Left lung (tissue), 10 donors: Measurements from ENCODE around the gene PHF20. TPM values are rescaled to one million over a fixed set of nuclear protein-coding genes. Genes with fewer than 3 reads are reported as not detected.
"Not testable (repeated sequence)": the region's sequence is repeated elsewhere in the genome, so short reads cannot be mapped to it uniquely, and the experiment has no call there.

Source experiments
- ATAC-seq: fragments of 200-7000 bp; cut with Tn5 transposase; one replicate; pipeline ENCODE4 v1.9.1; 2020; ENCODE audit warnings: moderate library complexity
- DNase-seq, 4 donors: peaks; one replicate each; pipeline ENCODE4 v3.0.0-alpha.2; 2013 to 2020
- H3K27ac ChIP-seq, 2 donors: fragments of 200-600 bp; sonication (generic) in 1 of 2; one replicate each; pipeline versions ENCODE4 v1.5.0 to v1.8.0; 2020 to 2021
- H3K27me3 ChIP-seq, 2 donors: fragments of 200-600 bp; sonication (generic) in 1 of 2; one replicate each; pipeline versions ENCODE4 v1.5.0 to v1.8.0; 2020 to 2021
- H3K36me3 ChIP-seq, 2 donors: fragments of 200-600 bp; sonication (generic) in 1 of 2; one replicate each; pipeline versions ENCODE4 v1.5.0 to v1.8.0; 2020 to 2021
- H3K4me1 ChIP-seq, 2 donors: fragments of 200-600 bp; one replicate each; pipeline ENCODE4 v1.8.0; 2021
- H3K4me3 ChIP-seq, 2 donors: fragments of 200-600 bp; sonication (generic) in 1 of 2; one replicate each; pipeline versions ENCODE4 v1.5.0 to v1.8.0; 2020 to 2021; ENCODE audit warnings: mild to moderate bottlenecking in 1 of 2
- H3K9me3 ChIP-seq, 2 donors: fragments of 200-600 bp; sonication (generic) in 1 of 2; one replicate each; pipeline versions ENCODE4 v1.5.0 to v1.8.0; 2020 to 2021
- CTCF ChIP-seq, 2 donors: fragments of 200-600 bp; sonication (generic) in 1 of 2; IDR thresholded peaks; one replicate each; pipeline versions ENCODE4 v1.5.0 to v1.8.0; 2021; ENCODE audit warnings: antibody characterized with exemption in 2 of 2
- intact Hi-C, 2 donors: fragments of 100-400 bp; cut with DNase I; formaldehyde crosslinking; loops; one replicate each; pipeline versions ENCODE4 v1.11.2 to v1.14.2; 2022
- polyA plus RNA-seq, 6 donors: library from polyadenylated mRNA; unstranded; fragments of 120-200 nt; gene quantifications; one replicate each; pipeline ENCODE4 v1.2.1, GENCODE V29; 2013; ENCODE audit not compliant: insufficient read length in 6 of 6
- total RNA-seq, 2 donors: library from RNA; stranded (reverse); fragmentation: NEBNext Ultra II Directional; extraction: Animal tissue kit (Norgen Biotek cat#: 25700); gene quantifications; one replicate each; pipeline ENCODE4 v1.2.1, GENCODE V29; 2021
- donor health status: DM: no; HTN: yes; CAD: no.
- donor health status: DM: no; HTN: no; CAD: no.

PHF20 gene
- total and polyA plus RNA-seq, 8 donors: 31.1 to 43.4 (median 39.6) TPM

GRCh38 chr20:35947489-35947888, 175.7 kb downstream of the PHF20 start:
- peak in 1 of 4 donors; percentile 5 for DNase-seq
- intact Hi-C loops: no loop called here
- Histone ChIP-seq H3K9me3 (no peaks in the 10 kb centered on the region), H3K4me1 (peaks cover 3 to 9% of the 10 kb centered on the region in 2 donors), H3K27me3 (no peaks in the 10 kb centered on the region), H3K4me3 (no peak overlapping the region), H3K36me3 (peaks cover 0 to 62% of the 10 kb centered on the region in 2 donors), H3K27ac (no peak overlapping the region)
- no peak for ATAC-seq
- no peak for TF ChIP-seq CTCF (IDR thresholded peaks at IDR 0.05)

GRCh38 chr20:35947907-35948306, 176.1 kb downstream of the PHF20 start:
- no peak overlapping the region for H3K27ac ChIP-seq
- H3K27me3 ChIP-seq: no peaks in the 10 kb centered on the region
- ATAC-seq (no peak), DNase-seq (no peak)
- H3K36me3 ChIP-seq: peaks cover 0 to 57% of the 10 kb centered on the region in 2 donors
- intact Hi-C loops: no loop called here
- TF ChIP-seq CTCF (IDR thresholded peaks at IDR 0.05): no peak
- H3K4me3 ChIP-seq: no peak overlapping the region
- H3K9me3 ChIP-seq: no peaks in the 10 kb centered on the region
- peaks cover 7 to 13% of the 10 kb centered on the region in 2 donors for H3K4me1 ChIP-seq

GRCh38 chr20:35950093-35950492, 178.3 kb downstream of the PHF20 start:
- intact Hi-C loops: no loop called here
- Histone ChIP-seq H3K36me3 (peaks cover 0 to 36% of the 10 kb centered on the region in 2 donors), H3K9me3 (no peaks in the 10 kb centered on the region), H3K27ac (no peak overlapping the region), H3K4me3 (no peak overlapping the region), H3K27me3 (no peaks in the 10 kb centered on the region), H3K4me1 (peaks cover 12 to 20% of the 10 kb centered on the region in 2 donors)
- TF ChIP-seq CTCF (IDR thresholded peaks at IDR 0.05): no peak
- DNase-seq (no peak), ATAC-seq (no peak)

GRCh38 chr20:35952080-35952479, 180.3 kb downstream of the PHF20 start:
- Histone ChIP-seq H3K27ac (peak overlapping the region in 1 of 2 donors; percentile 99), H3K4me1 (peaks cover 12 to 25% of the 10 kb centered on the region in 2 donors), H3K4me3 (peak overlapping the region in 1 of 2 donors; percentile 85), H3K36me3 (peaks cover 0 to 16% of the 10 kb centered on the region in 2 donors)
- ATAC-seq, intact Hi-C loops, H3K9me3 ChIP-seq, H3K27me3 ChIP-seq, DNase-seq: not testable (repeated sequence)

GRCh38 chr20:35952480-35953386, 180.9 kb downstream of the PHF20 start:
- Histone ChIP-seq H3K27me3 (no peaks in the 10 kb centered on the region), H3K27ac (peak overlapping the region; percentile 95 to 99), H3K9me3 (no peaks in the 10 kb centered on the region), H3K4me1 (peaks cover 12 to 25% of the 10 kb centered on the region in 2 donors), H3K36me3 (peaks cover 0 to 9% of the 10 kb centered on the region in 2 donors), H3K4me3 (peak overlapping the region; percentile 79 to 85)
- no peak for ATAC-seq
- no peak for TF ChIP-seq CTCF (IDR thresholded peaks at IDR 0.05)
- DNase-seq: no peak
- intact Hi-C loops: no loop called here
